ENCODE results near the gene MAP2K3.

DNA sequence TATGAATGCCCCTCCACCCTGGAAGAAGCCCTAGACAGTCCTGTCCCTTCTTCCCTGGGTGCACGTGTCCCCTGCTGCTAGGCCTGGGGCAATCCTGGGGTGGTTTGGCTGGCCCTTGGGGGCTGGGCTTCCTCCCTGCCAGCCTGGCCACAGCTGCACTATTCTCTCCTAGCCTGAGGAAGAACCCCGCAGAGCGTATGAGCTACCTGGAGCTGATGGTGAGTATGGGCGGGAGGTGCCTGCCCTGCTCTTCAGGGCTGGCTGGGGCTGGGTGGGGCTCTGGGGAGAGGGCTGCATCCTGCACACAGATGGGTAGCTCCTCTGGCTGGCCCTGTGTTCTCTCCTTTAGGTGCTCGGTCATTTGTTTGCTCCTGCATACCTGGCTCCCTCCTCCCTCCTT lies 28.8 kb downstream of the MAP2K3 start:
- TF ChIP-seq, protein P1, sequence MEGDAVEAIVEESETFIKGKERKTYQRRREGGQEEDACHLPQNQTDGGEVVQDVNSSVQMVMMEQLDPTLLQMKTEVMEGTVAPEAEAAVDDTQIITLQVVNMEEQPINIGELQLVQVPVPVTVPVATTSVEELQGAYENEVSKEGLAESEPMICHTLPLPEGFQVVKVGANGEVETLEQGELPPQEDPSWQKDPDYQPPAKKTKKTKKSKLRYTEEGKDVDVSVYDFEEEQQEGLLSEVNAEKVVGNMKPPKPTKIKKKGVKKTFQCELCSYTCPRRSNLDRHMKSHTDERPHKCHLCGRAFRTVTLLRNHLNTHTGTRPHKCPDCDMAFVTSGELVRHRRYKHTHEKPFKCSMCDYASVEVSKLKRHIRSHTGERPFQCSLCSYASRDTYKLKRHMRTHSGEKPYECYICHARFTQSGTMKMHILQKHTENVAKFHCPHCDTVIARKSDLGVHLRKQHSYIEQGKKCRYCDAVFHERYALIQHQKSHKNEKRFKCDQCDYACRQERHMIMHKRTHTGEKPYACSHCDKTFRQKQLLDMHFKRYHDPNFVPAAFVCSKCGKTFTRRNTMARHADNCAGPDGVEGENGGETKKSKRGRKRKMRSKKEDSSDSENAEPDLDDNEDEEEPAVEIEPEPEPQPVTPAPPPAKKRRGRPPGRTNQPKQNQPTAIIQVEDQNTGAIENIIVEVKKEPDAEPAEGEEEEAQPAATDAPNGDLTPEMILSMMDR (conservative IDR thresholded peaks at IDR 0.05; ENCODE audit: low read length): no peak
- TF ChIP-seq EZH2phosphoT487 (IDR thresholded peaks at IDR 0.05; ENCODE audit: borderline replicate concordance, low read depth, low read length): no peak
